GM18873 (cell line): ENCODE results near the gene MAPK11.

Experiments used
- ATAC-seq: cut with Tn5 transposase; IDR thresholded peaks from one replicate; pipeline ENCODE4 v1.9.1; 2021; ENCODE audit warnings: mild to moderate bottlenecking, moderate library complexity, moderate number of reproducible peaks; ENCODE audit not compliant: unreplicated experiment, low FRiP score

MAPK11 gene

DNA sequence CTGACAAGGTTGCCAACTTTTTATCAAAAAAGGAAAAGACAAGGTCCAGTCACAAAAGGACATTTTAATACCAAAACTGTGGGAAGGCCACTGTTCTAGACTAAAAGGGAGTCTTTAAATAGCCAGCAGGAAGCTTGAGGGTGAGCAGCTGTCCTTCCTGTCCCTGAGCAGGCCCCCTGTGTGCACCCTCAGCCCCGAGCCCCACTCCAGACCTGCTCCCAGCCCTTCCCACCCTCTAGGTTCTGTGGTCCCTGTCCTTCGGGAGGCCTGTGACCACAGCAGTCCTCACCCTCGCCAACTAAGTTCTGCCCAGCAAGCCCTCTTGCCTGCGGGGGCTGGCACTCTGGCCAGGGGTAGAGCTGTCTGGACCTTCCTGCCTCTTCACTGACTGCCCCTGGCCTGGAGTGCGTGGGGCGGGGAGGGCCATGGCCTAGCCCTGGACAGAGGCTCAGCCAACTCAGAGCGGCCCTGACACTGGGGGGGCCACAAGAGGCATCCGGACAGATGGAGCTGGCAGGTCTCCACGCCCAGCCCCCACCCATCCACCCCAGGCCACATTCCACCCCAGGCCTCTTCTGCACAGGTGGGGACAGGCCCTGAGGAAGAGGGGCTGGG lies 38.9 kb upstream of the MAPK11 start:
- ATAC-seq, result no peak

DNA sequence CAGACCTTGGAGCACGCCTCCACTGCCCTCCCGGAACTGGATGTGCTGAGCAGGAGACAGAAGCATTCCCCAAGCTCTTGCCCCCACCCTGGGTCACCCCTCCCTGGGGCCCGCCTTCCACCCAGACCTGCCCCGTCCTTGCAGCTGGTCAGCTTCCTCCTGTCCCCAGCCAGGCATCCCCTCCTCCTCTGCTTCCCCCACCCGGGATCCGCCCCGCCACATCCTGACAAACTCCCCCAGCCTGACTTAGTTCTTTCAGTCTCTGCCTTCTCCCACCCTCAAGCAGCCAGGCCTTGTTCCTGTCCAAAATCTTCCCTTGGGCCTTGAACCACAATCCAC lies 38.4 kb upstream of the MAPK11 start:
- no peak for ATAC-seq

DNA sequence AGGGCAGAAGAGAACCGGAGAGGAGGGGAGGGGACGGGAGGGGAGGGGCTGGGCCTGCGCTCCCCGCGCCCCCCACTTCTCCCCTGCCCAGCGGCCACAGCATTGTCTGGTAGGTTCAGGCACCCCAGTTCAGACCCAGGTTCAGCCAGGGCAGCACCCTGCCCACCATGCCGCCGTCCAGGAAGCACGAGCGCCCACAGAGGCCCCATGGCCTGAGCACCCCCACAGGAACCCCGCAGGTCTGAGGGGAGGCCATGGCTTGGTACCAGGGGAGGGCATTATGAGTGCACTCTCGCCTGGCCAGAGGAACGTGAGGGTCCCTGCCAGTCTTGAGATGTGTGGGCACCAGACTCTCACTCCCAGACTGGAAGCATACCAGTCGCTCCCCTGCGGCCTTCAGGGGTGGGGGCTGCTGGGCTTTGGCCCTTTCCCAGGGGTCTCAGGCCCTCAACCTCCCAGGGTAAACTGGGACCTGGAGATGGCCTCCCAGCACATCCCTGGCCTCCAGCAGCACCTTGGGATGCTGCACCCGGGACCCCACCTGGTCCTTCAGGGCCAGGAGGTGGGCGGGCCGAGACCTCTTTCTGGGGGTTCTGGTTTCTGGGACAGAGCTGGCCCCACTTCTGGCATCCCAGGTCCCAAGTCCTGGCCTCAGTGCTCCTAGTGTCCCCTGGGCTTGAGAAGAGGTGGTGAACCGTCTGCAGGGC lies 37.9 kb upstream of the MAPK11 start:
- no peak for ATAC-seq

GRCh38 chr22:50306753-50307749 lies 36.9 kb upstream of the MAPK11 start, which contains the start of gene PLXNB2:
Gene PLXNB2, minus strand, starts transcription at chr22:50307646. Its CDS starts 17,062 bp downstream, at chr22:50290584.
- ATAC-seq, result no peak

DNA sequence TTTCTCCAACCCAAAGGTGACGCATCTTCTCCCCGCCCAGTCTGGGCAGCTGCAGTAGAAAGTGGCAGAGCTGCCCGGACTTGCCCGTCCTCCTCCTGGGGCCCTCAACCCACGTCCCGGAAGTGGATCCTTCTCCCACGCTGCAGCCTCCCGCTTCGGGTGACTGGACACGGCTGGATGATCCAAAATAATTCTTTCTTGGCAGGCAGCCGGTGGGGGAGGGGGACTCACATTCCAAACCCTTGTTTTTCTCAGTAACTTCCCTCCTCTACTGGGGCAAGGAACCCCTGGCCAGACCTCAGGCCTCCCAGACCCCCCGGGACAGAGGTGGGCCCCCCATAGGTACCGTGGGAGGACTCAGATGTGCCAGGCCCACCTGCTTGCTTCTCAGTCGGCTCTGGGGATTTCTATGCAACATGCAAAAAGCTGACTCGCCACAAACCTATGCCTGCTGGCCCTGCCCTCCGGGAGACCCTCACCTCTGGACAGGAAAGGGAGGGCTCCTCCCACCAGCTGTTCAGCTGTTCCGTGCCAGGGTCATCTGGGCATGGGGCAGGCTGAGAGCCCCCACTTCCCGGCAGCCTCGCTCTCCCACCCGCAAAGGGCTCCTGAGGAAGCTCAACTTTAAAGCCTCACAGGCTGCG lies 35.9 kb upstream of the MAPK11 start:
- no peak for ATAC-seq

DNA sequence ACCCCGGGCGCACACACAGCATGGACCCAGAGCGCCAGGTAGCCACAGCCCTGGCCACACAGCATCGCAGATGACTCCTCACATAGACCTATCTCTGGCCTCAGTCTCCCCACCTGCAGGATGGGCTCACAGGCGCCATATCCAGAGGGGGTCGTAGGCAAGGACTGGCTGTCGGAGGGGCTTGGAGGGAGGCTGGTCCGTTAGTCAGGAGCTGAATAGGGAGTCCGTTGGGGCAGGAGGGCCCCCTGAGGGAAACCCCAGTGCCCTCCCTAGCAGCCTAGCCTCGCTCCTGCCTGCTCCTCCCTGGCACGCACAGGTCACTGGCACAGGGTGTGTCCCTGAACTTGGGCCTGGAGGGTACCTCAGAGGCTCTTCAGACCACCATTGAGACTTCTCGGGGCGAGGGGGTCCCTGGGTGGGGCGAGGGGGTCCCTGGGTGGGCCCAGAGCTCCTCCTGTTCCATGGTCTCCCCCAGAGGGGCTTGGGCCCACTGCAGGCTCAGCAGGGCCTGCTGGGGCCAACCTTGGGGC lies 35.3 kb upstream of the MAPK11 start:
- ATAC-seq, result no peak

DNA sequence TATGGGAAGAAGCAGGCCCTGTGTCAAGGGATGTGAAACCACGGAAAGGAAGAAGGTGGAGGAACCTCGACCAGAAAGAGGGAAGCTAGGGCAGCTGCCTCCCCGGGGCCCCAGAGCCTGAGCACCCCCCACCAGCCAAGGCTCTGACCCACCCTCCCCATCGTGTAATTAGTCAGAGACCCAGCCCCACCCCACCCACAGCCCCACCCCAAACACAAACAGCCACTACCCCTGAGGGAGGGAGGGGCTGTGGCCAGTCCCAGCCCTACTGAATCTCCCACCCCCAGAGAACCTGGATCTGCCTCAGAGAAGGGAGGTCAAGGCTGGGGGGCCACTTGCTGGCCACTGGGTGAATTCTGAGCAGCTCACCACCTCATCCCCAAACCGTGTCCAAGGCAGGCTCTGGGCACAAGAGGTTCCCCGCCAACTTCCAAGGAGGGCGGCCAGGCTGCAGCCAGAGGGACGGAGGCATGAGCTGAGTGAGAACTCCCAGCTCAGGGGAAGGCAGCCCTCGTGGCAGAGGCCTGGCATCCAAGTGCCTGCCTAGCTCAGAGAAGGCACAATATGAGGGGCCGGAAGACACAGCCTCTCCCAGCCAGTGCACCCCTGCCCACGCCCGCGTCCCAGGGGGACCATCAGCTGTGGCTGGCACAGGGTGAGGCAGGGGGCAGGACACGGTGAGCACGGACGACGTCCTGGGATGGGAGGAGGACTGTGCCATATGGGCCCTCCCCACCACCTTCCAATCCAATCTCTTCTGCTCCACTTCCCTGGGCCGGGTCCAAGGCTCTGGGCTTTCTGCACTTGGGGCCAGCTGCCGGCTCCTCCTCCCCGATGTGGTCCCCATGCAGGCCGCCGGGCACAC lies 34.6 kb upstream of the MAPK11 start:
- ATAC-seq, result no peak

DNA sequence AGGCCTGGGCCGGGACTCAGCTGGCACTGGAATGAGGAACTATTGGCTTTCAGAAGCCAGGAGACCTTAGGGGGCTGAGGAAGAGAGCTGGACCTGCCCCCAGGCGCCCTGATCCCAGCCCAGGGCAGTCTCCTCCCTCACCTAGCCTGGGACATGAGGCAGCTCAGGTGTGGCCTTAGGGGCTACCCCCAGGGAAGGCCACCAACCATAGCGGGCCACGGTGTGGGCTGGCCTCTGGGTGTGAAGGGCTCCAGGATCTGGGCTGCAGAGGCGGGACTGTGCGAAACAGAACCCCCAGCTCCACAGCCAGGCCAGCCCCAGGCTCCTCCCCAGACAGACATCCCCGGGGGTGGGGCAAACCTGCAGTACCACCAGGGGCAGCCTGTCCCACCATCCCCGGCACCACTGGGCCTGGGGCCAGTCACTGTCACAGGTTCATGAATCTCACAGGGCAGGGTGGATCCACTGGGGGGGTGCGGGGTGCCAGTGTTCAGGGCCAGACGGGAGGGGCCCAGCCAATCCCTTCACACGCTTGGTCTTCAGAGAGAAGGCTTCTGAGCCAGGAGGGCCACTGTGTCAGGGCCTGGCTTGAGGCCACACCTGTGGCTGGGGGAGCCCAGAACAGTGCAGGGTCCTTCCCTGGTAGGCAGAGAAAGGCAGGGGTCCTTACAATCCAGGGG lies 33.8 kb upstream of the MAPK11 start:
- ATAC-seq, result no peak

DNA sequence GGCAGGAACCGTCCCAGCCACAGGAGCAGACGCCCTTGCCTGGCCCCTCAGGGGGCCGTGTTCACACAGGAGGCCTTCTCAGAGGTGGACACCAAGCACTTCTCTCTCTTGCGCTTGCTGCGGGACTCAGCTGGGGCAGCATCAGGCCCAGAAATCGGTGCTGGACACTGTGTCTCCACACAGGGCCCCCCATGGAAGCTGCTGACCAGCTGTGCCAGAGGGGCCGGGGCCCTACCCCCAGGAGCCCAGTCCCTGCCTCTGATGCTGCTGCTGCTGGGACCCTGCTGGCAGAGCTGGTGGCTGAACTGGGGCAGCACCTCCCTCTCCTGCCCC lies 33.3 kb upstream of the MAPK11 start:
- ATAC-seq, result no peak

- ATAC-seq, result no peak
These were observed 32.4 kb upstream of the MAPK11 start for GRCh38 chr22:50302564-50302963.

DNA sequence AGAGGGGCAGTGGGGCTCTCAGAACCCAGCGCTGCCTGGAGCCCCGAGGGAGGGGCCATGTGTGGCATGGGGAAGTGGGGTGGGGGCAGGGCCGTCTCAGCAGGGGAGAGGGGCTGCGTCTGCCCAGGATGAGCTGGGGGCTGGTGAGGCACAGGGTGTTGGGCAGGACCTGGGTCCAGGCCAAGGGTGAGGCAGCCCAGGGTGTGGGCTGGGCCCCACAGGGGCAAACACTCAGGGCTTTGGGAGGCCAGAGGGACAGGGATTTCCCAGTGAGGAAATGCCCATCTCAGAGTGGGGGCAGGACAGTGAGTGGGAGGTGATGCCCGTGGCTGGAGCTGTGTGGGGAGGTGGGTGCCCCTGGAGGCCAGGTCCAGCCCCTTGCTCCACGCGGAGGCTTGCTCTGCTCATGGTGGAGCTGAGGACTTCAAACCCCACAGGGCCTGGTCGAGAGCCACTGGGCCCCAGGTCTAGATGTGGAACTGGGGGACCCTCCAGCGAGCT lies 31.9 kb upstream of the MAPK11 start:
- ATAC-seq, result no peak

- ATAC-seq, result no peak
These were observed 31.4 kb upstream of the MAPK11 start for GRCh38 chr22:50301581-50301991.

GRCh38 chr22:50300620-50301257 lies 30.6 kb upstream of the MAPK11 start:
- no peak for ATAC-seq

DNA sequence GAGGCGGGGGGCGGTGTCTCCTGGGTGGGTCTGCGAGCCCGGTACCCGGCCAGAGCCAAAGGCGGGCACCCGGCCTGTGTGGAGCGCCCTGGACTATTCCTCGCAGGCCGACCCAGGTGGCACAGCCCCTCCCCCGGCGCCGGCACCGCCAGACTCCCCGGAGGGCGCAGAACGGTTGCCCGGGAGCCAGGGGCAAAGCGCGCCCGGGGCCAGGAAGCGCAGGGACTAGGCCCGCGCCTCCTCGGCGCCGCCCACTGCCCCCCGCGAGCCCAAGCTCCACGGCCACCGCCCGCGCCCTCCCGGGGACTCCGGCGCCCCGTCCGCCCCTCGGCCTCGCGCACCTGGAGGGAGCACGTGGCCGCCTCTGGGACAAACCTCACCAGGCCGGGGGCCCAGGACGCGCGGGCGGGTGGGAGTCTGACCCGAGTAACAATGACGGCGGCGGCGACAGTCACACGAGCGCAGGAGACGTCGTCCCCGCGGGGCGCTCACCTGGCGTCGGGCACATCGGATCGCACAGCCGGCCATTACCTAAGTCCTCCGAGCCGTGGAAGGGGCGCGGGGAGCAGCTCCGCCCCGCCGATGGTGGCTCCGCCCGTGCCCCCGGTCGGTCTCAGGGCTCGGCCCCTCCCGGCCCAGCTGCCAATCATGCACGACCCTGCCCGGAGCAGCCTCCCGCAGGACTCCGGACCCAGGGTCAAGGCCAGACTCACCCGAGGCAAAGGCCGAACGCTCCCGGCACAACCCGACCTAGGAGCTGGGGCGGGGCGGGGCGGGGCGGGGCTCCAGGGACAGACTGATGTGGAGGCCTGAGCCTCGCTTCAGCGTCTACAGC lies 29.8 kb upstream of the MAPK11 start:
- no peak for ATAC-seq

DNA sequence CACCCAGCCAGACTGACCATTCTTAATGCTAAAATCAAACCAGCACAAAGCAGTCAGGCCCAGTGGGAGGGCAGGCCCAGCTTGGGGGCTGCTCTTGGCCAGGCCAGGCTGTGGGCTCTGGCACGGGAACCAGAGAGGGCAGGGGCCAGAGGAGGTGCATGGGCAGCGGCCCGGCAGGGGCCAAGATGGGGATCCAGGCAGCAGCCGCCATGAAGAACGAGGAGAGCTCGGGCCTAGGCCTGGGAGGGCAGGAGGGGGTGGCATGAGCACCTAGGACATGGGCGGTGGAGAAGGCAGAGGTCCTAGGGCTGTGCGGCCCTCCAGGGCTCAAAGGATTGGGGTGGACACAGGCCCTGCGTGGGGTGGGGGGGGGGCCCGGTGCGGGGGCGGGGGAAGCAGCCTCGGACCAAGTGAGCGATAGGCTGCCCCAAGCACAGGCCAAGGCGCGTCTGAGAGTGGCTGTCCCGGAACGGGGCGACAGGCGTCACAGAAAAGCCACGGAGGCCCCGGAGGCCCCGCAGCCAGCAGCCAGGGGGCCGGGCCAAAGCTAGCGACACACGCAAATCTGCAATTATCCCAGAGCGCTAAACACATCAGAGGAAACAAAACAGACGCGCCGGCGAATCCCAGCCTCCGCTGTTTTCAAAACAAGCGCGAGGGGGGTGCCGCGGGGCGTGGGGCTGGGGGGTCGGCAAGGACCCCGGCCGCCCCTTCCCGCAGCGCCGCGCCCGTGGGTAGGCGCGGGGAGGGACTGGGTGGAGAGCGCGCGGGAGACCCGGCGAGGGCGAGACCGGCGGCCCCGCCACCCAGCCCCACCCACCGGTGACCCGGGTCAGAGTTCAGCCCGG lies 29.0 kb upstream of the MAPK11 start:
- no peak for ATAC-seq

DNA sequence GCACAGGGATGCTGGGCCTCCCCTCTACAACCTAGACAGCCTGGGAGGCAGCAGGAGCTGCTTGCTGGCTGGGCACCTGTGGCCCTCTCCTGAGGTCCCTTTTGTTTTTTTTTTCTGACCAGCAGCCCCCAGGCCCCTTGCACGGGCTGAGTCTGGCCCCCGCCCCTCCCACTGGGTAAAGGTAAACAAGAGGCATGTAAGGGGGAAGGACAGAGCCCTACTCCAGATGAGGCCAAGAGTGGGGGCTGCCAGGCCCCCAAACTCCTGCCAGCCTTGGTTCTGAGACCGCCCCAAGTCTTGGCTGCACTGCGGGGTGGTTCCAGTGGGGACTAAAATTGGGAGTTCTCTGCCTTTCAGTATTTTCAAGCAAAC lies 28.1 kb upstream of the MAPK11 start:
- ATAC-seq, result no peak
